Measurements from ENCODE around the gene WNT7B. TPM values are rescaled to one million over a fixed set of nuclear protein-coding genes. Genes with fewer than 3 reads are reported as not detected.

Gene WNT7B
- total RNA-seq, 4 donors from 2014 or later, result not detected

DNA sequence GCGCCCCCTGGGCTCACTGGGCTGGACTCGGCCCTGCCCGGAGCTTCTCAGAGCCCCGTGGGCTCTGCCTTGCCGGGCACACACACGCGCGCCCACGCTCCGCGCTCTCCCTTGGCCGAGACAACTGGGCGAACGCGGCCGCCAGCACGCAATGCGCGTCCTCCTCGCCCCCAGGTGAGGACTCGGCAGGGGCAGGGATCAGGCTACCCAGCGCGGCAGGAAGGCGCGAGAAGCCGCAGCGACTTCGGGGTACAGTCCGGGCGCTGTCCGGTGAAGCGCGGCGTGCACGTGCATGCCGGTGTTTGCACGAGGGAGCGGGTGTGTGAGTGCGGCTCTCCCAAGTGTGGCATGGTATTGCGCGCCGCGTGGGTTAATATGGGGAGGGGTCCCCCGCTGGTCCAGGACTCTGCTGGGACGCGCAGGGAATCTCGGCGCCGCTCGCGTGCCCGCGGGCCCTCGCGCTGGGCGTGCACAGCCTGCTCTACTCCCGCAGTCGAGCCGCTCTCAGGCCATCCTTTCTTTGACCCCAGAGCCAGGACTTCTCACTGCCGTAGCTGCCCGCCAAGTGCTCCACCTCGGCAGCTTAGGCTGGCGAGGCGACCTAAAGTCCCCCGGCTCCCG lies 5.4 kb downstream of the WNT7B start:
- no peak for DNase-seq
- peaks cover 97% of the 10 kb centered on the region for H3K27me3 ChIP-seq
- intact Hi-C loops (cut with DNase I; ENCODE audit: low total_unique reads) (no loop called here), in situ Hi-C loops (cut with MboI; ENCODE audit: low pct_ligation_motif_present in 1 of 4, low pct_unique_long_range_greater_than_20kb in 1 of 4, low sequenced_read_pairs in 3 of 4) (no loop called here)
- WGBS, 2 donors (ENCODE audit: low coverage in 1 of 2), result 10% methylated on average over 41 of the region's 66 CpGs; no CpG with 5 or more reads in 1 of the 2 donors
- TF ChIP-seq EP300 (IDR thresholded peaks at IDR 0.05; ENCODE audit: low read depth) (no peak), POLR2A (IDR thresholded peaks at IDR 0.05) (no peak), CTCF (IDR thresholded peaks at IDR 0.05) (no peak), POLR2AphosphoS5 (IDR thresholded peaks at IDR 0.05) (no peak)
- H3K4me1 ChIP-seq, result peaks cover 3 to 19% (median 17%) of the 10 kb centered on the region in 4 donors
- no peaks in the 10 kb centered on the region for H3K36me3 ChIP-seq
- no peak overlapping the region for H3K27ac ChIP-seq
- H3K9me3 ChIP-seq, result no peaks in the 10 kb centered on the region
- peak overlapping the region in 1 of 4 donors; percentile 32 for H3K4me3 ChIP-seq

GRCh38 chr22:45970705-45971407 lies 6.1 kb downstream of the WNT7B start:
- no peaks in the 10 kb centered on the region for H3K36me3 ChIP-seq
- TF ChIP-seq POLR2AphosphoS5 (IDR thresholded peaks at IDR 0.05) (no peak), POLR2A (IDR thresholded peaks at IDR 0.05) (no peak), EP300 (IDR thresholded peaks at IDR 0.05; ENCODE audit: low read depth) (no peak), CTCF (IDR thresholded peaks at IDR 0.05) (no peak)
- no peak overlapping the region for H3K27ac ChIP-seq
- DNase-seq, result no peak
- H3K27me3 ChIP-seq, result peaks cover 99% of the 10 kb centered on the region
- H3K4me1 ChIP-seq, result peaks cover 0 to 16% (median 13%) of the 10 kb centered on the region in 4 donors
- no peaks in the 10 kb centered on the region for H3K9me3 ChIP-seq
- intact Hi-C loops (cut with DNase I; ENCODE audit: low total_unique reads), result no loop called here
- 0 to 5% methylated on average over 18 to 32 of the region's 40 CpGs for WGBS, 2 donors (ENCODE audit: low coverage in 1 of 2)
- in situ Hi-C loops (cut with MboI; ENCODE audit: low pct_ligation_motif_present in 1 of 4, low pct_unique_long_range_greater_than_20kb in 1 of 4, low sequenced_read_pairs in 3 of 4), result no loop called here
- peak overlapping the region in 1 of 4 donors; percentile 32 for H3K4me3 ChIP-seq

- intact Hi-C loops (cut with DNase I; ENCODE audit: low total_unique reads), result no loop called here
Observed at GRCh38 chr22:45969801-45970470, 7.0 kb downstream of the WNT7B start.

More at GRCh38 chr22:45969801-45970470, 7.0 kb downstream of the WNT7B start:
- DNase-seq, result no peak
- in situ Hi-C loops (cut with MboI; ENCODE audit: low pct_ligation_motif_present in 1 of 4, low pct_unique_long_range_greater_than_20kb in 1 of 4, low sequenced_read_pairs in 3 of 4), result no loop called here
- WGBS, 2 donors (ENCODE audit: low coverage in 1 of 2), result 63 to 66% methylated on average over 8 to 20 of the region's 21 CpGs
- TF ChIP-seq POLR2AphosphoS5 (IDR thresholded peaks at IDR 0.05) (no peak), POLR2A (IDR thresholded peaks at IDR 0.05) (no peak), CTCF (IDR thresholded peaks at IDR 0.05) (no peak), EP300 (IDR thresholded peaks at IDR 0.05; ENCODE audit: low read depth) (no peak)
- Histone ChIP-seq H3K9me3 (no peaks in the 10 kb centered on the region), H3K36me3 (no peaks in the 10 kb centered on the region), H3K4me3 (no peak overlapping the region), H3K4me1 (peaks cover 0 to 16% (median 13%) of the 10 kb centered on the region in 4 donors), H3K27me3 (peaks cover 99% of the 10 kb centered on the region), H3K27ac (no peak overlapping the region)

Measured in transverse colon (tissue), 4 donors.